HepG2 (cell line): Measurements from ENCODE around the gene ANG. TPM values are rescaled to one million over a fixed set of nuclear protein-coding genes. Genes with fewer than 3 reads are reported as not detected.

ENCODE experiments used
- CHCHD3 ChIP-seq: sonication (generic); formaldehyde crosslinking; IDR thresholded peaks from 2 replicates; pipeline ENCODE4 v1.8.0; 2022; ENCODE audit warnings: mild to moderate bottlenecking, missing genetic modification reagents, moderate library complexity
- EP300 ChIP-seq, 3 experiments: sonication (generic) in 1 of 3; formaldehyde crosslinking in 1 of 3; IDR thresholded peaks; 2 replicates each; pipeline versions ENCODE4 v1.5.1 to v1.6.1; 2011 to 2020; ENCODE audit warnings: low read depth in 2 of 3, low read length in 2 of 3, borderline replicate concordance in 1 of 3, improper control_type of control experiment in 1 of 3, mild to moderate bottlenecking in 1 of 3, missing genetic modification reagents in 1 of 3, moderate library complexity in 1 of 3
- MXD4 ChIP-seq: IDR thresholded peaks from 2 replicates; pipeline ENCODE4 v1.6.1; 2016; ENCODE audit warnings: mild to moderate bottlenecking, missing biosample characterization, missing genetic modification reagents
- MXI1 ChIP-seq: IDR thresholded peaks from 3 replicates; pipeline ENCODE4 v1.6.1; 2012; ENCODE audit warnings: low read depth, low read length, inconsistent platforms, borderline replicate concordance
- SNRNP70 ChIP-seq: fragments of 200-400 bp; formaldehyde crosslinking; IDR thresholded peaks from 2 replicates; pipeline ENCODE4 v1.6.1; 2017; ENCODE audit warnings: mild to moderate bottlenecking, low read depth, low read length, moderate library complexity
- SSRP1 ChIP-seq: IDR thresholded peaks from 2 replicates; pipeline ENCODE4 v1.6.1; 2016; ENCODE audit warnings: control low read depth
- YY1 ChIP-seq: IDR thresholded peaks from 2 replicates; pipeline ENCODE4 v1.6.1; 2011; ENCODE audit warnings: low read length, low read depth, moderate library complexity, mild to moderate bottlenecking; ENCODE audit not compliant: insufficient read depth, insufficient replicate concordance
- ZC3H4 ChIP-seq: sonication (generic); formaldehyde crosslinking; IDR thresholded peaks from 2 replicates; pipeline ENCODE4 v1.4.0; 2020; ENCODE audit warnings: missing genetic modification reagents, borderline replicate concordance
- ZFP82 ChIP-seq: sonication (generic); formaldehyde crosslinking; IDR thresholded peaks from 2 replicates; pipeline ENCODE4 v1.5.1; 2020; ENCODE audit warnings: mild to moderate bottlenecking, missing genetic modification reagents, borderline replicate concordance
- ZNF253 ChIP-seq: sonication (generic); formaldehyde crosslinking; IDR thresholded peaks from 2 replicates; pipeline ENCODE4 v1.8.0; 2022; ENCODE audit warnings: mild to moderate bottlenecking, missing genetic modification reagents, borderline replicate concordance
- ZNF274 ChIP-seq: sonication (generic); formaldehyde crosslinking; IDR thresholded peaks from 2 replicates; pipeline ENCODE4 v1.5.1; 2020; ENCODE audit warnings: mild to moderate bottlenecking, missing genetic modification reagents
- ZNF382 ChIP-seq: sonication (generic); formaldehyde crosslinking; IDR thresholded peaks from 2 replicates; pipeline ENCODE4 v1.5.0; 2020; ENCODE audit warnings: missing genetic modification reagents, mild to moderate bottlenecking, borderline replicate concordance
- ZSCAN20 ChIP-seq: sonication (generic); formaldehyde crosslinking; IDR thresholded peaks from 2 replicates; pipeline ENCODE4 v1.4.0; 2020; ENCODE audit warnings: missing genetic modification reagents, mild to moderate bottlenecking, borderline replicate concordance
- polyA plus RNA-seq, 8 experiments: library from polyadenylated mRNA; depleted of rRNA in 3 of 8; stranded (reverse) in 7 of 8; unstranded in 1 of 8; fragments of >200 nt; fragmentation: Illumina TruSeq in 4 of 8; extraction: Trizol in 4 of 8; gene quantifications; 2 replicates each; pipeline versions ENCODE4 v1.2.1 to v1.2.3, GENCODE V29; 2011 to 2016; ENCODE audit warnings: low read depth in 4 of 8, missing spikeins in 1 of 8, mixed read lengths in 1 of 8; ENCODE audit not compliant: insufficient read depth in 1 of 8
- total RNA-seq, 5 experiments: library from RNA; depleted of rRNA; stranded (reverse); fragments of >200 nt; fragmentation: Illumina TruSeq; extraction: Trizol; gene quantifications; 2 replicates each; pipeline ENCODE4 v1.2.3, GENCODE V29; 2016; ENCODE audit warnings: low read depth in 1 of 5
- TF ChIP-seq, protein P1 (sequence below): sonication (generic); formaldehyde crosslinking; IDR thresholded peaks from 2 replicates; pipeline ENCODE4 v1.5.1; 2020; ENCODE audit warnings: mild to moderate bottlenecking, missing genetic modification reagents, moderate library complexity
- TF ChIP-seq, protein P2 (sequence below): IDR thresholded peaks from 2 replicates; pipeline ENCODE4 v1.6.1; 2016; ENCODE audit warnings: control low read depth
- TF ChIP-seq, protein P3 (sequence below): sonication (generic); formaldehyde crosslinking; IDR thresholded peaks from 2 replicates; pipeline ENCODE4 v1.9.0; 2021; ENCODE audit warnings: missing genetic modification reagents, mild to moderate bottlenecking, borderline replicate concordance
- TF ChIP-seq, protein P4 (sequence below): sonication (generic); formaldehyde crosslinking; IDR thresholded peaks from 2 replicates; pipeline ENCODE4 v1.5.0; 2020; ENCODE audit warnings: mild to moderate bottlenecking, low read depth, missing genetic modification reagents, borderline replicate concordance
- TF ChIP-seq, protein P5 (sequence below): sonication (generic); formaldehyde crosslinking; IDR thresholded peaks from 2 replicates; pipeline ENCODE4 v1.9.0; 2021; ENCODE audit warnings: missing genetic modification reagents, borderline replicate concordance

Gene ANG
- total and polyA plus RNA-seq, 2 of the 13 experiments (the other 11 are each of a cell fraction or from before 2014, with no cell fraction given): 83.6 to 401 TPM

DNA sequence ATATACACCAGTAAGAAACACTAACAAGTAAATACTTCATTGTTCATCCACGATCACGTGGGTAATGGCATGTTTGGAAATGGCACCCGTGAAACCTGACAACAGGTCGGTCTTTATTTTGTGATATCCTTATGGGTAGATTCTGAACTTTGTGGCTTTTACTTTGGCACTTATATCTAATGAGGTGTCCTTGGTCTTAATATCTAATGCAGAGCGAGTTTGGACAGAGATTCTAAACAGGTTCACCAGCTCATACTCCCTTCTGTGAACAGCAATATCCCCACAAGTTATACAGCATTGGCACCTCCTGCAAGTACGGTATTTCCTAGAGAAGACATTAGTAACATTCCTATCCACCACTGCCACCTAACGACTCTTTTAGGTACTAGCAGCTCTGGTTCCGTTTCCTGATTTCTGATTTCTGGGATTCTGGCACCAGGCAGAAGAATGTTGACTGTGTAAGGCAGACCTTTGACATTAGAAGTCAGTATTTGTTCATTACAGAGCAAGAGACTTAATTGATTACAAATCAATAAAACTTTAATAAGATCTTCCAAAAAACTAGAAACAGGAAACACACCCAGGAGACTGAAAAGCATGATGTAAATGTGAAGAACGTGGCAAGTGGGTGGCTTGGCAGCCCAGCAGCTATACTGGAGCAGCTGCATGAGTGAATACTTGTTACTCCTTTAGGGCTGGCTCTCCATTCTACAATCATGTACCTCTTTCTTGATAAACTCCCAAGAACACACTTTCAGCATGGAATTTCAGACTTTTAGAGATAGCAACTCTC lies 2.5 kb downstream of the ANG start (continued):
- TF ChIP-seq ZNF274 (CRISPR knock-in tag) (no peak), CHCHD3 (CRISPR knock-in tag) (no peak), SNRNP70 (no peak), YY1 (no peak), ZFP82 (CRISPR knock-in tag) (no peak), MXI1 (no peak), SSRP1 (CRISPR knock-in tag) (no peak), ZC3H4 (CRISPR knock-in tag) (no peak), ZNF253 (CRISPR knock-in tag) (no peak), MXD4 (0 out of 2 replicates have a peak, but pooled peaks have one; percentile 47), ZNF382 (CRISPR knock-in tag) (no peak), ZSCAN20 (CRISPR knock-in tag) (no peak), EP300 (IDR thresholded peaks at IDR 0.05; ENCODE audit: low read depth in 2 of 2, low read length in 2 of 2) (no peak), EP300 (CRISPR knock-in tag; IDR thresholded peaks at IDR 0.05; ENCODE audit: borderline replicate concordance) (no peak)
- TF ChIP-seq, protein P1, sequence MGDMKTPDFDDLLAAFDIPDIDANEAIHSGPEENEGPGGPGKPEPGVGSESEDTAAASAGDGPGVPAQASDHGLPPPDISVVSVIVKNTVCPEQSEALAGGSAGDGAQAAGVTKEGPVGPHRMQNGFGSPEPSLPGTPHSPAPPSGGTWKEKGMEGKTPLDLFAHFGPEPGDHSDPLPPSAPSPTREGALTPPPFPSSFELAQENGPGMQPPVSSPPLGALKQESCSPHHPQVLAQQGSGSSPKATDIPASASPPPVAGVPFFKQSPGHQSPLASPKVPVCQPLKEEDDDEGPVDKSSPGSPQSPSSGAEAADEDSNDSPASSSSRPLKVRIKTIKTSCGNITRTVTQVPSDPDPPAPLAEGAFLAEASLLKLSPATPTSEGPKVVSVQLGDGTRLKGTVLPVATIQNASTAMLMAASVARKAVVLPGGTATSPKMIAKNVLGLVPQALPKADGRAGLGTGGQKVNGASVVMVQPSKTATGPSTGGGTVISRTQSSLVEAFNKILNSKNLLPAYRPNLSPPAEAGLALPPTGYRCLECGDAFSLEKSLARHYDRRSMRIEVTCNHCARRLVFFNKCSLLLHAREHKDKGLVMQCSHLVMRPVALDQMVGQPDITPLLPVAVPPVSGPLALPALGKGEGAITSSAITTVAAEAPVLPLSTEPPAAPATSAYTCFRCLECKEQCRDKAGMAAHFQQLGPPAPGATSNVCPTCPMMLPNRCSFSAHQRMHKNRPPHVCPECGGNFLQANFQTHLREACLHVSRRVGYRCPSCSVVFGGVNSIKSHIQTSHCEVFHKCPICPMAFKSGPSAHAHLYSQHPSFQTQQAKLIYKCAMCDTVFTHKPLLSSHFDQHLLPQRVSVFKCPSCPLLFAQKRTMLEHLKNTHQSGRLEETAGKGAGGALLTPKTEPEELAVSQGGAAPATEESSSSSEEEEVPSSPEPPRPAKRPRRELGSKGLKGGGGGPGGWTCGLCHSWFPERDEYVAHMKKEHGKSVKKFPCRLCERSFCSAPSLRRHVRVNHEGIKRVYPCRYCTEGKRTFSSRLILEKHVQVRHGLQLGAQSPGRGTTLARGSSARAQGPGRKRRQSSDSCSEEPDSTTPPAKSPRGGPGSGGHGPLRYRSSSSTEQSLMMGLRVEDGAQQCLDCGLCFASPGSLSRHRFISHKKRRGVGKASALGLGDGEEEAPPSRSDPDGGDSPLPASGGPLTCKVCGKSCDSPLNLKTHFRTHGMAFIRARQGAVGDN (CRISPR knock-in tag): no peak
- TF ChIP-seq, protein P2, sequence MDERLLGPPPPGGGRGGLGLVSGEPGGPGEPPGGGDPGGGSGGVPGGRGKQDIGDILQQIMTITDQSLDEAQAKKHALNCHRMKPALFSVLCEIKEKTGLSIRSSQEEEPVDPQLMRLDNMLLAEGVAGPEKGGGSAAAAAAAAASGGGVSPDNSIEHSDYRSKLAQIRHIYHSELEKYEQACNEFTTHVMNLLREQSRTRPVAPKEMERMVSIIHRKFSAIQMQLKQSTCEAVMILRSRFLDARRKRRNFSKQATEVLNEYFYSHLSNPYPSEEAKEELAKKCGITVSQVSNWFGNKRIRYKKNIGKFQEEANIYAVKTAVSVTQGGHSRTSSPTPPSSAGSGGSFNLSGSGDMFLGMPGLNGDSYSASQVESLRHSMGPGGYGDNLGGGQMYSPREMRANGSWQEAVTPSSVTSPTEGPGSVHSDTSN (CRISPR knock-in tag): no peak
- TF ChIP-seq, protein P3, sequence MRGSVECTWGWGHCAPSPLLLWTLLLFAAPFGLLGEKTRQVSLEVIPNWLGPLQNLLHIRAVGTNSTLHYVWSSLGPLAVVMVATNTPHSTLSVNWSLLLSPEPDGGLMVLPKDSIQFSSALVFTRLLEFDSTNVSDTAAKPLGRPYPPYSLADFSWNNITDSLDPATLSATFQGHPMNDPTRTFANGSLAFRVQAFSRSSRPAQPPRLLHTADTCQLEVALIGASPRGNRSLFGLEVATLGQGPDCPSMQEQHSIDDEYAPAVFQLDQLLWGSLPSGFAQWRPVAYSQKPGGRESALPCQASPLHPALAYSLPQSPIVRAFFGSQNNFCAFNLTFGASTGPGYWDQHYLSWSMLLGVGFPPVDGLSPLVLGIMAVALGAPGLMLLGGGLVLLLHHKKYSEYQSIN: no peak
- TF ChIP-seq, protein P4, sequence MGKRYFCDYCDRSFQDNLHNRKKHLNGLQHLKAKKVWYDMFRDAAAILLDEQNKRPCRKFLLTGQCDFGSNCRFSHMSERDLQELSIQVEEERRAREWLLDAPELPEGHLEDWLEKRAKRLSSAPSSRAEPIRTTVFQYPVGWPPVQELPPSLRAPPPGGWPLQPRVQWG (CRISPR knock-in tag): no peak
- TF ChIP-seq, protein P5, sequence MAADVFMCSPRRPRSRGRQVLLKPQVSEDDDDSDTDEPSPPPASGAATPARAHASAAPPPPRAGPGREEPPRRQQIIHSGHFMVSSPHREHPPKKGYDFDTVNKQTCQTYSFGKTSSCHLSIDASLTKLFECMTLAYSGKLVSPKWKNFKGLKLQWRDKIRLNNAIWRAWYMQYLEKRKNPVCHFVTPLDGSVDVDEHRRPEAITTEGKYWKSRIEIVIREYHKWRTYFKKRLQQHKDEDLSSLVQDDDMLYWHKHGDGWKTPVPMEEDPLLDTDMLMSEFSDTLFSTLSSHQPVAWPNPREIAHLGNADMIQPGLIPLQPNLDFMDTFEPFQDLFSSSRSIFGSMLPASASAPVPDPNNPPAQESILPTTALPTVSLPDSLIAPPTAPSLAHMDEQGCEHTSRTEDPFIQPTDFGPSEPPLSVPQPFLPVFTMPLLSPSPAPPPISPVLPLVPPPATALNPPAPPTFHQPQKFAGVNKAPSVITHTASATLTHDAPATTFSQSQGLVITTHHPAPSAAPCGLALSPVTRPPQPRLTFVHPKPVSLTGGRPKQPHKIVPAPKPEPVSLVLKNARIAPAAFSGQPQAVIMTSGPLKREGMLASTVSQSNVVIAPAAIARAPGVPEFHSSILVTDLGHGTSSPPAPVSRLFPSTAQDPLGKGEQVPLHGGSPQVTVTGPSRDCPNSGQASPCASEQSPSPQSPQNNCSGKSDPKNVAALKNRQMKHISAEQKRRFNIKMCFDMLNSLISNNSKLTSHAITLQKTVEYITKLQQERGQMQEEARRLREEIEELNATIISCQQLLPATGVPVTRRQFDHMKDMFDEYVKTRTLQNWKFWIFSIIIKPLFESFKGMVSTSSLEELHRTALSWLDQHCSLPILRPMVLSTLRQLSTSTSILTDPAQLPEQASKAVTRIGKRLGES (CRISPR knock-in tag): no peak
